Upper lobe of left lung (tissue), 6 donors: ENCODE data around the gene PLAC8L1. TPM values are rescaled to one million over a fixed set of nuclear protein-coding genes. Genes with fewer than 3 reads are reported as not detected.
"Not testable (repeated sequence)": the region's sequence is repeated elsewhere in the genome, so short reads cannot be mapped to it uniquely, and the experiment has no call there.

ENCODE experiments used
- ATAC-seq, 2 donors: fragments of 200-7000 bp; cut with Tn5 transposase; one replicate each; pipeline ENCODE4 v1.9.1; 2022; ENCODE audit warnings: mild to moderate bottlenecking in 2 of 2, moderate library complexity in 2 of 2; ENCODE audit not compliant: low FRiP score in 2 of 2
- DNase-seq, 2 donors: peaks; one replicate each; pipeline ENCODE4 v3.0.0-alpha.2; 2019 to 2020
- H3K27ac ChIP-seq, 4 donors: fragments of 200-600 bp; sonication (generic); one replicate each; pipeline ENCODE4 v1.5.1; 2016 to 2019
- H3K27me3 ChIP-seq, 4 donors: fragments of 200-600 bp; sonication (generic); one replicate each; pipeline ENCODE4 v1.5.1; 2017 to 2019
- H3K36me3 ChIP-seq, 4 donors: fragments of 200-600 bp; sonication (generic); one replicate each; pipeline ENCODE4 v1.5.1; 2016 to 2019
- H3K4me1 ChIP-seq, 4 donors: fragments of 200-600 bp; sonication (generic); one replicate each; pipeline ENCODE4 v1.5.1; 2018 to 2019
- H3K4me3 ChIP-seq, 4 donors: fragments of 200-600 bp; sonication (generic); one replicate each; pipeline ENCODE4 v1.5.1; 2017 to 2019; ENCODE audit warnings: mild to moderate bottlenecking in 2 of 4, moderate library complexity in 1 of 4
- H3K9me3 ChIP-seq, 4 donors: fragments of 200-600 bp; sonication (generic); one replicate each; pipeline ENCODE4 v1.5.1; 2018 to 2019
- EP300 ChIP-seq, 4 donors: sonication (generic); formaldehyde crosslinking; IDR thresholded peaks; one replicate each; pipeline ENCODE4 v1.5.1; 2017; ENCODE audit warnings: antibody characterized with exemption in 4 of 4, control low read depth in 2 of 4
- POLR2A ChIP-seq, 4 donors: fragments of 450-650 bp; IDR thresholded peaks; one replicate each; pipeline ENCODE4 v1.5.1; 2016 to 2017; ENCODE audit warnings: antibody characterized with exemption in 4 of 4, mild to moderate bottlenecking in 2 of 4
- POLR2AphosphoS5 ChIP-seq, 2 donors: sonication (generic); formaldehyde crosslinking; IDR thresholded peaks; one replicate each; pipeline ENCODE4 v1.5.1; 2017; ENCODE audit warnings: antibody characterized with exemption in 2 of 2
- WGBS, 2 donors: methylation state at CpG; one replicate each; pipeline ENCODE4 v1.1.5; 2017 to 2018; 5-methylcytosine and 5-hydroxymethylcytosine counted together
- total RNA-seq, 6 donors: library from RNA; depleted of rRNA in 4 of 6; stranded (reverse); fragments of >200 nt in 4 of 6; gene quantifications; one replicate each; pipeline versions ENCODE4 v1.1.0 to v1.2.1, GENCODE V29; 2016 to 2021
- TF ChIP-seq, protein P1 (sequence below), 6 experiments: fragments of 450-650 bp in 4 of 6; fragments of 200-600 bp in 2 of 6; sonication (generic) in 2 of 6; IDR thresholded peaks; one replicate each; pipeline ENCODE4 v1.5.1; 2016 to 2019; ENCODE audit warnings: antibody characterized with exemption in 6 of 6
- donor health status: DM: no; HTN: no; CAD: no; lungs with moderate emphysema.
- donor health status: DM: no; HTN: yes; CAD: no; lungs with severe emphysema.

PLAC8L1 gene
- total RNA-seq, 6 donors from 2014 or later, result 1.3 TPM; not detected in 5

DNA sequence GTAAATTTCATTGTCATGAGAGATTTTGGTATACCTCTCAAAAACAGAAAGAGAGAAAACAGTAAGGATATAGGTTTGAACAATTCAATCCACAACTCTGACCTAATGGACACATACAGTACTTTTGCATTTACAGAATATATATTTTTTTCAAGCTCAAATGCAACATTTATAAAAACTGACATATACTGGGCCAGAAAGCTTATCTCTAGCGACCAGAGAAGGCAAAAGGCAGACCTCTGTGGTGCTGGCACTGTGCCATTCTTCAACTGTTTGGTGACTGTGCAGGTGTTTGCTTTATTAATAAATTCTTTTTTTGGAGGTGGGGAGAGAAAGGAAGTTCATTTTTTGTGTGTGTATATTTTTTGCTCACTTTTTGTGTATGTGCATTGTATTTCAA is 6.0 kb upstream of the PLAC8L1 start:
- DNase-seq (no peak), ATAC-seq (no peak)
- TF ChIP-seq EP300 (IDR thresholded peaks at IDR 0.05) (no peak), POLR2AphosphoS5 (IDR thresholded peaks at IDR 0.05) (no peak), POLR2A (IDR thresholded peaks at IDR 0.05) (no peak)
- TF ChIP-seq, protein P1, sequence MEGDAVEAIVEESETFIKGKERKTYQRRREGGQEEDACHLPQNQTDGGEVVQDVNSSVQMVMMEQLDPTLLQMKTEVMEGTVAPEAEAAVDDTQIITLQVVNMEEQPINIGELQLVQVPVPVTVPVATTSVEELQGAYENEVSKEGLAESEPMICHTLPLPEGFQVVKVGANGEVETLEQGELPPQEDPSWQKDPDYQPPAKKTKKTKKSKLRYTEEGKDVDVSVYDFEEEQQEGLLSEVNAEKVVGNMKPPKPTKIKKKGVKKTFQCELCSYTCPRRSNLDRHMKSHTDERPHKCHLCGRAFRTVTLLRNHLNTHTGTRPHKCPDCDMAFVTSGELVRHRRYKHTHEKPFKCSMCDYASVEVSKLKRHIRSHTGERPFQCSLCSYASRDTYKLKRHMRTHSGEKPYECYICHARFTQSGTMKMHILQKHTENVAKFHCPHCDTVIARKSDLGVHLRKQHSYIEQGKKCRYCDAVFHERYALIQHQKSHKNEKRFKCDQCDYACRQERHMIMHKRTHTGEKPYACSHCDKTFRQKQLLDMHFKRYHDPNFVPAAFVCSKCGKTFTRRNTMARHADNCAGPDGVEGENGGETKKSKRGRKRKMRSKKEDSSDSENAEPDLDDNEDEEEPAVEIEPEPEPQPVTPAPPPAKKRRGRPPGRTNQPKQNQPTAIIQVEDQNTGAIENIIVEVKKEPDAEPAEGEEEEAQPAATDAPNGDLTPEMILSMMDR (IDR thresholded peaks at IDR 0.05), result no peak
- Histone ChIP-seq H3K27me3 (no peaks in the 10 kb centered on the region), H3K4me1 (no peaks in the 10 kb centered on the region), H3K9me3 (no peaks in the 10 kb centered on the region), H3K36me3 (peaks cover 0 to 44% (median 12%) of the 10 kb centered on the region in 4 donors), H3K27ac (no peak overlapping the region), H3K4me3 (no peak overlapping the region)
- WGBS, 2 donors, result 41 to 45% methylated on average over 1 of the region's 1 CpG

DNA sequence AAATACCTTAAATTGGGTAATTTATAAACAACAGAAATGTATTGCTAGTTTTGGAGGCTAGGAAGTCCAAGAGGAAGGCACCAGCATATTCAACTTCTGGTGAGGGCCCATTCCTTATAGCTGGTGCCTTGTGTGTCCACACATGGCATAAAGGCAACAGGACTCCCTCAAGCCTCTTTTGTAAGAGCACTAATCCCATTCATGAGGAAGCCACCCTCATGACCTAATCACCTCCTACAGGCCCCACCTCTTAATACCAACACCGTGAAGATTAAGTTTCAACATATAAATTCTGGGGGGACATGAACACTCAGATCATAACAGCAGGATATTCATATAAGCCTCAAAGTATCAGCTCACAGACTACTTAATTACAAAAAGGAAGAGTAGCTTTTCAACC is 4.0 kb upstream of the PLAC8L1 start:
- ATAC-seq, result no peak
- Histone ChIP-seq H3K4me1 (no peaks in the 10 kb centered on the region), H3K27ac (no peak overlapping the region), H3K9me3 (no peaks in the 10 kb centered on the region), H3K4me3 (no peak overlapping the region), H3K27me3 (no peaks in the 10 kb centered on the region), H3K36me3 (peaks cover 0 to 28% (median 10%) of the 10 kb centered on the region in 4 donors)
- no peak for DNase-seq
- WGBS, 2 donors, result 64 to 76% methylated on average over 1 of the region's 1 CpG
- TF ChIP-seq EP300 (IDR thresholded peaks at IDR 0.05) (no peak), POLR2A (IDR thresholded peaks at IDR 0.05) (no peak), POLR2AphosphoS5 (IDR thresholded peaks at IDR 0.05) (no peak)
- TF ChIP-seq, protein P1 (IDR thresholded peaks at IDR 0.05), result no peak

DNA sequence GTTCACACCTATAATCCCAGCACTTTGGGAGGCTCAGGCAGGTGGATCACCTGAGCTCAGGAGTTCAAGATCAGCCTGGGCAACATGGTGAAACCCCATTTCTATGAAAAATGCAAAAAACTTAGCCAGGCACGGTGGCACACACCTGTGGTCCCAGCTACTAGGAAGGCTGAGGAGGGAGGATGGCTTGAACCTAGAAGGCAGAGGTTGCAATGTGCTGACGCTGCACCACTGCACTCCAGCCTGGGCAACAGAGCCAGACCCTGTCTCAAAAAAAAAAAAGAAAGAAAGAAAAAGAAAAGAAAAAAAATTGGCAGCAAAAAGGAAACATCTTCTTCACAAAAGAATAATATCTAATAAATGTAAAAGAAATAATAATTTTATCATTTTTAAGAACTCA is 3.5 kb upstream of the PLAC8L1 start:
- not testable (repeated sequence) for ATAC-seq
- 96% methylated on average over 2 of the region's 2 CpGs for WGBS, 2 donors

DNA sequence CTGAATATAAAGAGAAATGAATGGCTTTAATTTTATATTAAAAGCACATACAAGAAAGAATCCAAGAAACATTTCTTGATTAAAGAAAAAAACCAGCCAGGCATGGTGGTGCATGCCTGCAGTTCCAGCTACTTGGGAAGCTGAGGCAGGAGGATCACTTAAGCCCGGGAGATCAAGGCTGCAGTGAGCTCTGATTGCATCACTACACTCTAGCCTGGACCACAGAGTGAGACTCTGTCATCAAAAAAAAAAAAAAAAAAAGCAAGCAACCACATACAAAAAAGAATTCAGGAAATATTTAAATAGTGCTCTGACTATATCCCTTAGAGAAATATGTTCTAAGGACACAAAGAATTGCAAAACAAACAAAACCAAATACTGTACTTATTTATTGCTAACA is 2.5 kb upstream of the PLAC8L1 start:
- ATAC-seq, result no peak
- WGBS, 2 donors, result 40 to 43% methylated on average over 1 of the region's 1 CpG

More for the DNA sequence above, 3.5 kb upstream of the PLAC8L1 start:
- not testable (repeated sequence) for H3K4me1 ChIP-seq, H3K9me3 ChIP-seq, H3K27ac ChIP-seq, H3K4me3 ChIP-seq, DNase-seq, H3K27me3 ChIP-seq
- peaks cover 0 to 23% (median 8%) of the 10 kb centered on the region in 4 donors for H3K36me3 ChIP-seq

DNA sequence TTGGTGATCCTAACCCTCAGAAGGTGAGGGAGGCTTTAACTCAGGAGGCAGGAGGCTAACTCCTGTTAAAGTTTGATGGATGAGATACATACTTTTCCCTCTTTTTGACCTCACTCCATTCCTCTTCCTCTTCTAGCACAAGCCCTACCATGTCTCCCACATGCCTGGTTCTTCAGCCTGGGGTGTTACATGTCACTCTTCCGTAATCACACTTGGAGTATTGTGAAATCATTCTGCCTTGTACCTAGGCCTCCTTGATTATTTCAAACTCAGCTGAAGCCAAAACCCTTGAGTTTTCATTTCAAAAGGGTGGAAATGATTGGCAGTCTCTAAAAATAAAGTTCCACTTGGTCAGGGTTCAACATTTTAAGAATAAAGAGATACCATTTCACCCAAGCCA is 1.8 kb downstream of the PLAC8L1 start:
- TF ChIP-seq POLR2AphosphoS5 (IDR thresholded peaks at IDR 0.05), result no peak
- TF ChIP-seq POLR2A (IDR thresholded peaks at IDR 0.05), result no peak
- TF ChIP-seq, protein P1 (IDR thresholded peaks at IDR 0.05), result no peak
- no peak for TF ChIP-seq EP300 (IDR thresholded peaks at IDR 0.05)
- H3K27ac ChIP-seq, result no peak overlapping the region
- no peaks in the 10 kb centered on the region for H3K27me3 ChIP-seq
- no peaks in the 10 kb centered on the region for H3K4me1 ChIP-seq
- H3K4me3 ChIP-seq, result no peak overlapping the region
- DNase-seq (no peak), ATAC-seq (no peak)
- 18 to 30% methylated on average over 1 of the region's 1 CpG for WGBS, 2 donors
- H3K36me3 ChIP-seq, result no peaks in the 10 kb centered on the region
- no peaks in the 10 kb centered on the region for H3K9me3 ChIP-seq

More for the DNA sequence above, 2.5 kb upstream of the PLAC8L1 start:
- Histone ChIP-seq H3K27me3 (no peaks in the 10 kb centered on the region), H3K9me3 (no peaks in the 10 kb centered on the region), H3K36me3 (peaks cover 0 to 13% (median 5%) of the 10 kb centered on the region in 4 donors), H3K4me3 (no peak overlapping the region), H3K27ac (no peak overlapping the region), H3K4me1 (no peaks in the 10 kb centered on the region)
- DNase-seq, result no peak
- TF ChIP-seq, protein P1 (IDR thresholded peaks at IDR 0.05), result no peak
- no peak for TF ChIP-seq POLR2AphosphoS5 (IDR thresholded peaks at IDR 0.05)
- TF ChIP-seq EP300 (IDR thresholded peaks at IDR 0.05), result no peak
- TF ChIP-seq POLR2A (IDR thresholded peaks at IDR 0.05), result no peak
